ENCODE measurements around the gene APOBEC3C.

DNA sequence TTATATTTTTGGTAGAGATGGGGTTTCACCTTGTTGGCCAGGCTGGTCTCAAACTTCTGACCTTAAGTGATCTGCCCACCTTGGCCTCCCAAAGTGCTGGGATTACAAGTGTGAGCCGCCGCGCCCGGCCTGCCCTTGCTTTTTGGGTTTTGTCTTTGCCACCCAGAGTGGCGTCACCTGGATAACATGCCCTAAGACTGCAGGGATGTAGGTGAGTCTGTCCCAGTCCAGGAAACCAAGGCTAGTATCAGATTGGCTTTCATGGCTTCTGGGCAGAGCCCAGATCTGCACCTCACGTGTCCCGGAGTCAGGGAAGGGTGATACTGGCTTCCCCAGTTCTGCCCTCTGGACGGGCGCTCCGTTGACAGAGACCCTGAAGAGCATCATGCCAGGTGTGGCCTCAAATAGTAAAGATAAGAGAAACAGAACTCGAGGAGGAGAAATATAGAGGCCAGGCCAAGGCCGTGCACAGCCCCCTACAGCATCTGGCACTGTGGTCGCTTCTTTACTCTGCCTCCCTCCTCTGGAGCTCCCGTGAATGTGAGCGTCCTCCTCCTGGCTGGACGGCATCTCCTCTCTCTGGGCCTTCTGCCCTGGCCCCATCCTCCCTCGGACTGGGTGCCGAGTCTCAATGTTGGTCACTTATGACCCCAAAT is 39.8 kb upstream of the APOBEC3C start:
- TF ChIP-seq, protein P1, sequence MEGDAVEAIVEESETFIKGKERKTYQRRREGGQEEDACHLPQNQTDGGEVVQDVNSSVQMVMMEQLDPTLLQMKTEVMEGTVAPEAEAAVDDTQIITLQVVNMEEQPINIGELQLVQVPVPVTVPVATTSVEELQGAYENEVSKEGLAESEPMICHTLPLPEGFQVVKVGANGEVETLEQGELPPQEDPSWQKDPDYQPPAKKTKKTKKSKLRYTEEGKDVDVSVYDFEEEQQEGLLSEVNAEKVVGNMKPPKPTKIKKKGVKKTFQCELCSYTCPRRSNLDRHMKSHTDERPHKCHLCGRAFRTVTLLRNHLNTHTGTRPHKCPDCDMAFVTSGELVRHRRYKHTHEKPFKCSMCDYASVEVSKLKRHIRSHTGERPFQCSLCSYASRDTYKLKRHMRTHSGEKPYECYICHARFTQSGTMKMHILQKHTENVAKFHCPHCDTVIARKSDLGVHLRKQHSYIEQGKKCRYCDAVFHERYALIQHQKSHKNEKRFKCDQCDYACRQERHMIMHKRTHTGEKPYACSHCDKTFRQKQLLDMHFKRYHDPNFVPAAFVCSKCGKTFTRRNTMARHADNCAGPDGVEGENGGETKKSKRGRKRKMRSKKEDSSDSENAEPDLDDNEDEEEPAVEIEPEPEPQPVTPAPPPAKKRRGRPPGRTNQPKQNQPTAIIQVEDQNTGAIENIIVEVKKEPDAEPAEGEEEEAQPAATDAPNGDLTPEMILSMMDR (IDR thresholded peaks at IDR 0.05): no peak
- no peak for TF ChIP-seq EP300 (IDR thresholded peaks at IDR 0.05)

Data from ovary (tissue), 3 donors.